ENCODE results near the gene BRME1.
"Not testable (repeated sequence)": the region's sequence is repeated elsewhere in the genome, so short reads cannot be mapped to it uniquely, and the experiment has no call there.

The BRME1 gene

DNA sequence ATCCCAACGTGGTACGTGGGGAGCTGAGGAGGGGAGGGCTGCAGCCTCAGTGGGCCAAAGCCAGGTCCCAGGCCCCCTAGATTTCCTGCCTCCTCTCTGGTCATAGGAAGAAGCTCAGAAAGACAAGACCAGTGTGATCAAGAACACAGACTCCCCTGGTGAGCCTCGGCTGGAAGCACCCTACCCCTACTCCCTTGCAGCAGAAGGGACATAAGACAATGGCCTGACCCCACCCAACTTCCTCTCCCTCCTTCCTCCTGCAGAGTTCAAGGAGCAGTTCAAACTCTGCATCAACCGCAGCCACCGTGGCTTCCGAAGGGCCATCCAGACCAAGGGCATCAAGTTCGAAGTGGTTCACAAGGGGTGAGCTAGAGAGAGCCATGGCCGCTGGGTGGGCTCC is 20.8 kb upstream of the BRME1 start:
- Histone ChIP-seq H3K36me3 (ENCODE audit: insufficient read depth, low read length) (peaks cover 10% of the 10 kb centered on the region; the same call in 1 of the 2 replicates), H3K27me3 (ENCODE audit: insufficient read depth, low read length, poor library complexity, severe bottlenecking) (no peaks in the 10 kb centered on the region), H4K20me1 (ENCODE audit: insufficient read depth, low read length, poor library complexity, severe bottlenecking) (no peaks in the 10 kb centered on the region), H3K9ac (ENCODE audit: low read depth, low read length, poor library complexity, severe bottlenecking) (no peak overlapping the region), H3K4me1 (ENCODE audit: insufficient read depth, low read length, poor library complexity, severe bottlenecking) (no peaks in the 10 kb centered on the region), H2AFZ (ENCODE audit: low read length) (no peak overlapping the region), H3K9me2 (replicated peaks; ENCODE audit: low read depth, low read length) (no peaks in the 10 kb centered on the region), H3K4me2 (ENCODE audit: low read depth, low read length, poor library complexity, severe bottlenecking) (no peak overlapping the region), H3F3A (ENCODE audit: low read depth) (no peaks in the 10 kb centered on the region), H3K4me3 (ENCODE audit: low read length, poor library complexity, severe bottlenecking) (no peak overlapping the region), H3K79me2 (ENCODE audit: insufficient read depth, low read length) (no peaks in the 10 kb centered on the region), H3K9me3 (ENCODE audit: insufficient read depth, low read depth, low read length) (no peaks in the 10 kb centered on the region)
- no peak for TF ChIP-seq EZH2phosphoT487 (IDR thresholded peaks at IDR 0.05; ENCODE audit: borderline replicate concordance)
- no peak for TF ChIP-seq CTCF (conservative IDR thresholded peaks at IDR 0.05; ENCODE audit: low read length)

GRCh38 chr19:13926010-13926409 is 20.1 kb upstream of the BRME1 start:
- Histone ChIP-seq H3K4me2 (ENCODE audit: low read depth, low read length, poor library complexity, severe bottlenecking) (no peak overlapping the region), H3K27me3 (ENCODE audit: insufficient read depth, low read length, poor library complexity, severe bottlenecking) (no peaks in the 10 kb centered on the region), H3K9me2 (replicated peaks; ENCODE audit: low read depth, low read length) (no peaks in the 10 kb centered on the region), H3K79me2 (ENCODE audit: insufficient read depth, low read length) (no peaks in the 10 kb centered on the region), H2AFZ (ENCODE audit: low read length) (no peak overlapping the region), H3K9me3 (ENCODE audit: insufficient read depth, low read depth, low read length) (0 out of 2 replicates have a peak, but pooled peaks cover under 1% of the 10 kb centered on the region), H3K4me3 (ENCODE audit: low read length, poor library complexity, severe bottlenecking) (no peak overlapping the region), H3F3A (ENCODE audit: low read depth) (no peaks in the 10 kb centered on the region), H3K9ac (ENCODE audit: low read depth, low read length, poor library complexity, severe bottlenecking) (no peak overlapping the region), H4K20me1 (ENCODE audit: insufficient read depth, low read length, poor library complexity, severe bottlenecking) (no peaks in the 10 kb centered on the region), H3K36me3 (ENCODE audit: insufficient read depth, low read length) (peaks cover 12% of the 10 kb centered on the region; the same call in 1 of the 2 replicates), H3K4me1 (ENCODE audit: insufficient read depth, low read length, poor library complexity, severe bottlenecking) (no peaks in the 10 kb centered on the region)
- TF ChIP-seq CTCF (conservative IDR thresholded peaks at IDR 0.05; ENCODE audit: low read length): no peak
- TF ChIP-seq EZH2phosphoT487 (IDR thresholded peaks at IDR 0.05; ENCODE audit: borderline replicate concordance): no peak

GRCh38 chr19:13923194-13923987 is 17.5 kb upstream of the BRME1 start:
- Histone ChIP-seq H3K4me2 (ENCODE audit: low read depth, low read length, poor library complexity, severe bottlenecking) (no peak overlapping the region), H3F3A (ENCODE audit: low read depth) (no peaks in the 10 kb centered on the region), H3K9me2 (replicated peaks; ENCODE audit: low read depth, low read length) (no peaks in the 10 kb centered on the region), H3K9ac (ENCODE audit: low read depth, low read length, poor library complexity, severe bottlenecking) (no peak overlapping the region), H3K36me3 (ENCODE audit: insufficient read depth, low read length) (peaks cover 22% of the 10 kb centered on the region; the same call in 1 of the 2 replicates), H3K9me3 (ENCODE audit: insufficient read depth, low read depth, low read length) (0 out of 2 replicates have a peak, but pooled peaks cover 3% of the 10 kb centered on the region), H3K79me2 (ENCODE audit: insufficient read depth, low read length) (no peaks in the 10 kb centered on the region), H4K20me1 (ENCODE audit: insufficient read depth, low read length, poor library complexity, severe bottlenecking) (no peaks in the 10 kb centered on the region), H3K4me3 (ENCODE audit: low read length, poor library complexity, severe bottlenecking) (no peak overlapping the region), H3K27me3 (ENCODE audit: insufficient read depth, low read length, poor library complexity, severe bottlenecking) (no peaks in the 10 kb centered on the region), H2AFZ (ENCODE audit: low read length) (no peak overlapping the region), H3K4me1 (ENCODE audit: insufficient read depth, low read length, poor library complexity, severe bottlenecking) (no peaks in the 10 kb centered on the region)
- TF ChIP-seq EZH2phosphoT487 (IDR thresholded peaks at IDR 0.05; ENCODE audit: borderline replicate concordance) (no peak), CTCF (conservative IDR thresholded peaks at IDR 0.05; ENCODE audit: low read length) (no peak)

DNA sequence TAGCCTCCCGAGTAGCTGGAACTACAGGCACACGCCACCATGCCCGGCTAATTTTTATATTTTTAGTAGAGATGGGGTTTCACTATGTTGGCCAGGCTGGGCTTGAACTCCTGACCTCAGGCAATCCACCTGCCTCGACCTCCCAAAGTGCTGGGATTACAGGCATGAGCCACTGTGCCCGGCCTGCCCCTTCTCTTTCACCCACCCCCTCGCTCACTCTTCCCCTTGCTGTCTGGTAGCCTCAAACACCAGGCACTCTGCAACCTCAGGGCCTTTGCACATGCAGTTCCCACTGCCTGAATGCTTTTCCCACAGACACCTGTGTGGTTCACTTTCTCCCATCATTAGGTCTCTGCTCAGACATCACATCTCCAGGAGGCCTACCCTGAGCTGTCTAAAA is 16.2 kb upstream of the BRME1 start:
- not testable (repeated sequence) for H3K4me1 ChIP-seq (ENCODE audit: insufficient read depth, low read length, poor library complexity, severe bottlenecking); H3K79me2 ChIP-seq (ENCODE audit: insufficient read depth, low read length); H3K27me3 ChIP-seq (ENCODE audit: insufficient read depth, low read length, poor library complexity, severe bottlenecking); H3K4me3 ChIP-seq (ENCODE audit: low read length, poor library complexity, severe bottlenecking); H3K9me2 ChIP-seq (replicated peaks; ENCODE audit: low read depth, low read length); H2AFZ ChIP-seq (ENCODE audit: low read length); H3K4me2 ChIP-seq (ENCODE audit: low read depth, low read length, poor library complexity, severe bottlenecking); H3K9me3 ChIP-seq (ENCODE audit: insufficient read depth, low read depth, low read length); H3K9ac ChIP-seq (ENCODE audit: low read depth, low read length, poor library complexity, severe bottlenecking); H4K20me1 ChIP-seq (ENCODE audit: insufficient read depth, low read length, poor library complexity, severe bottlenecking); H3F3A ChIP-seq (ENCODE audit: low read depth)
- peaks cover 20% of the 10 kb centered on the region; the same call in 1 of the 2 replicates for H3K36me3 ChIP-seq (ENCODE audit: insufficient read depth, low read length)

Measured in Loucy (cell line).